HepG2 (cell line): Measurements from ENCODE around the gene LRRC70. TPM values are rescaled to one million over a fixed set of nuclear protein-coding genes. Genes with fewer than 3 reads are reported as not detected.

Experiments used
- ATAC-seq: fragments of 200-7000 bp; cut with Tn5 transposase; 3 replicates; pipeline ENCODE4 v1.9.1; 2020; ENCODE audit warnings: mild to moderate bottlenecking, moderate library complexity
- BruUV-seq: library from RNA; stranded (reverse); fragments of 400-500 nt; replicated peaks from 2 replicates; lab custom pipeline; 2021; lab: Mats Ljungman, UMichigan
- CTCF ChIA-PET: fragments of 300-600 bp; formaldehyde crosslinking; extraction: SDS; loops from one replicate; lab custom pipeline; 2021; ENCODE audit warnings: low total read pairs, inconsistent platforms, low intra/inter-chr PET ratio; lab: Yijun Ruan, JAX
- POLR2A ChIA-PET: fragments of 350-600 bp; sonication (Branson Sonifier 250); formaldehyde crosslinking; loops from one replicate; lab custom pipeline; 2020; ENCODE audit warnings: antibody characterized with exemption, inconsistent platforms; lab: Yijun Ruan, JAX
- DNase-seq: peaks from one replicate; pipeline ENCODE4 v3.0.0-alpha.2; 2015; ENCODE audit warnings: low spot score
- FAIRE-seq: peaks from 3 replicates; lab custom pipeline; 2011; peaks lifted over from hg19 to GRCh38; lab: Jason Lieb, UNC
- H2AFZ ChIP-seq: one replicate; pipeline ENCODE4 v1.6.1; 2011; ENCODE audit warnings: low read length, inconsistent platforms
- H3K27ac ChIP-seq: fragments of 300-600 bp; 3 replicates; pipeline ENCODE4 v1.8.0; 2011; ENCODE audit warnings: mixed run types, mild to moderate bottlenecking, mixed read lengths, low read length, inconsistent platforms; ENCODE audit not compliant: insufficient read depth; ENCODE audit errors: extremely low read length
- H3K27me3 ChIP-seq, 2 experiments: fragments of 200-600 bp in 1 of 2; 2 replicates in 1 of 2; 3 replicates in 1 of 2; pipeline versions ENCODE4 v1.6.0 to v1.8.0; 2011; ENCODE audit warnings: low read length in 2 of 2, mild to moderate bottlenecking in 2 of 2, moderate library complexity in 2 of 2, inconsistent platforms in 1 of 2; ENCODE audit not compliant: insufficient read depth in 2 of 2, control insufficient read depth in 1 of 2
- H3K36me3 ChIP-seq, 2 experiments: fragments of 200-600 bp in 1 of 2; replicated peaks in 1 of 2; 2 replicates in 1 of 2; 3 replicates in 1 of 2; pipeline versions ENCODE4 v1.5.1 to v1.8.0; 2011; ENCODE audit warnings: low read length in 2 of 2, inconsistent platforms in 1 of 2; ENCODE audit not compliant: insufficient read depth in 2 of 2, control insufficient read depth in 1 of 2
- H3K4me1 ChIP-seq: 2 replicates; pipeline ENCODE4 v1.5.1; 2012; ENCODE audit warnings: low read length, inconsistent platforms; ENCODE audit not compliant: insufficient read depth
- H3K4me2 ChIP-seq: 2 replicates; pipeline ENCODE4 v1.6.0; 2011; ENCODE audit warnings: low read depth, low read length, inconsistent platforms
- H3K4me3 ChIP-seq, 3 experiments: fragments of 200-600 bp in 1 of 3; sonication (generic), shearing (Covaris generic) in 1 of 3; replicated peaks in 1 of 3; 2 replicates each; pipeline ENCODE4 v1.5.1; 2011 to 2016; ENCODE audit warnings: low read length in 3 of 3, inconsistent platforms in 2 of 3, low read depth in 2 of 3, mild to moderate bottlenecking in 2 of 3, control low read depth in 1 of 3, mixed read lengths in 1 of 3; ENCODE audit not compliant: insufficient read depth in 1 of 3
- H3K79me2 ChIP-seq: one replicate; pipeline ENCODE4 v1.6.1; 2011; ENCODE audit warnings: low read length, inconsistent platforms; ENCODE audit not compliant: insufficient read depth
- H3K9ac ChIP-seq: 2 replicates; pipeline ENCODE4 v1.6.0; 2011; ENCODE audit warnings: mild to moderate bottlenecking, low read depth, low read length, inconsistent platforms; ENCODE audit not compliant: insufficient read depth
- H3K9me3 ChIP-seq: 2 replicates; pipeline ENCODE4 v1.5.1; 2012; ENCODE audit warnings: mild to moderate bottlenecking, low read length
- H4K20me1 ChIP-seq: 2 replicates; pipeline ENCODE4 v1.6.0; 2011; ENCODE audit warnings: inconsistent platforms, mild to moderate bottlenecking, low read length, moderate library complexity; ENCODE audit not compliant: insufficient read depth
- ATF4 ChIP-seq, 2 experiments: fragments of 450-650 bp in 1 of 2; sonication (generic) in 1 of 2; formaldehyde crosslinking; IDR thresholded peaks; 2 replicates each; pipeline versions ENCODE4 v1.5.0 to v1.8.0; 2020 to 2022; ENCODE audit warnings: mild to moderate bottlenecking in 1 of 2, missing genetic modification reagents in 1 of 2
- CREM ChIP-seq, 2 experiments: sonication (generic) in 1 of 2; formaldehyde crosslinking in 1 of 2; IDR thresholded peaks; 2 replicates each; pipeline versions ENCODE4 v1.4.0 to v1.6.1; 2016 to 2020; ENCODE audit warnings: antibody characterized with exemption in 1 of 2, mild to moderate bottlenecking in 1 of 2, missing genetic modification reagents in 1 of 2
- HOMEZ ChIP-seq: IDR thresholded peaks from 2 replicates; pipeline ENCODE4 v1.6.1; 2016; ENCODE audit warnings: low read depth
- PRMT3 ChIP-seq: sonication (generic); formaldehyde crosslinking; IDR thresholded peaks from 2 replicates; pipeline ENCODE4 v1.8.1; 2022; ENCODE audit warnings: low read depth, mild to moderate bottlenecking, moderate library complexity, missing genetic modification reagents, borderline replicate concordance
- RCOR2 ChIP-seq: IDR thresholded peaks from 2 replicates; pipeline ENCODE4 v1.6.1; 2016; ENCODE audit warnings: missing biosample characterization, missing genetic modification reagents
- SMAD3 ChIP-seq: sonication (generic); formaldehyde crosslinking; IDR thresholded peaks from 2 replicates; pipeline ENCODE4 v1.4.0; 2020; ENCODE audit warnings: missing genetic modification reagents
- ZNF121 ChIP-seq: sonication (generic); formaldehyde crosslinking; IDR thresholded peaks from 2 replicates; pipeline ENCODE4 v1.5.0; 2020; ENCODE audit warnings: mild to moderate bottlenecking, missing genetic modification reagents
- WGBS: methylation state at CpG from one replicate; pipeline ENCODE4 v1.1.6; 2017; ENCODE audit warnings: low lambda C conversion rate; 5-methylcytosine and 5-hydroxymethylcytosine counted together
- in situ Hi-C: cut with HindIII; loops from 2 replicates; pipeline ENCODE4 v1.10.0; 2017; ENCODE audit warnings: low pct_unique_long_range_greater_than_20kb; ENCODE audit not compliant: extremely low pct_ligation_motif_present
- intact Hi-C: fragments of 100-400 bp; cut with micrococcal nuclease; formaldehyde crosslinking; loops from one replicate; pipeline ENCODE4 v1.10.0; 2022; ENCODE audit not compliant: unreplicated experiment
- polyA plus RNA-seq, 8 experiments: library from polyadenylated mRNA; depleted of rRNA in 3 of 8; stranded (reverse) in 7 of 8; unstranded in 1 of 8; fragments of >200 nt; fragmentation: Illumina TruSeq in 4 of 8; extraction: Trizol in 4 of 8; gene quantifications; 2 replicates each; pipeline versions ENCODE4 v1.2.1 to v1.2.3, GENCODE V29; 2011 to 2016; ENCODE audit warnings: low read depth in 4 of 8, missing spikeins in 1 of 8, mixed read lengths in 1 of 8; ENCODE audit not compliant: insufficient read depth in 1 of 8
- total RNA-seq, 5 experiments: library from RNA; depleted of rRNA; stranded (reverse); fragments of >200 nt; fragmentation: Illumina TruSeq; extraction: Trizol; gene quantifications; 2 replicates each; pipeline ENCODE4 v1.2.3, GENCODE V29; 2016; ENCODE audit warnings: low read depth in 1 of 5
- TF ChIP-seq, protein P1 (sequence below): sonication (generic); formaldehyde crosslinking; IDR thresholded peaks from 2 replicates; pipeline ENCODE4 v1.8.0; 2022; ENCODE audit warnings: missing genetic modification reagents, low read depth, mild to moderate bottlenecking, borderline replicate concordance

LRRC70 gene
- total and polyA plus RNA-seq, 2 of the 13 experiments (the other 11 are each of a cell fraction or from before 2014, with no cell fraction given) = 0.05 to 0.71 TPM

DNA sequence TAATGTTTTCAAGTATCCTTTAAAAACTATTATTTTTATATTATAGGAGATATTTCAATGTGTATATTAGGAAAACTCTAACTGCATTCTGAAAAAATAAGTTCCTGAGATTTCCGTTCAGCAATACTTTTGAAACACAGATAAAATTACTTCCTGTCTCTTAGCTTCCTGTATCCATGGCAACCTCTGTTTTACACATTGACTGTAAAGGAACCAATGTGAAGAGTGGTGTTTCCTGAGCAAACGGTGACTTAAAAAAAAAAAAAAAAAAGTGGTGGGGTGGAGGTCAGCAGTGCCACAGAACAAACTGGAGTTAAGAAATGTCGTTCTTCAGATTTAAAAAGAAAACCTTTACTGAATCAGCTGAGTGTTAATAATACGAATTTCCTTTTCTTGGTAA is at the start of gene LRRC70 (continued):
- TF ChIP-seq, protein P1, sequence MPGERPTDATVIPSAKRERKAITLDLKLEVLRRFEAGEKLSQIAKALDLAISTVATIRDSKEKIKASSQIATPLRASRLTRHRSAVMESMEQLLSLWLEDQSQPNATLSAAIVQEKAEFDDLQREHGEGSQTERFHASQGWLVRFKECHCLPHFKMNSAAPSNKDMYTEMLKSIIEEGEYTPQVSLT = no peak
- TF ChIP-seq RCOR2 (CRISPR knock-in tag) (no peak), PRMT3 (CRISPR knock-in tag) (no peak), HOMEZ (CRISPR knock-in tag) (peak; percentile 16; the same call in 1 of the 2 replicates)

- Histone ChIP-seq H3K9me3 (no peaks in the 10 kb centered on the region), H3K27ac (no peak overlapping the region), H2AFZ (no peak overlapping the region), H3K27me3 (no peaks in the 10 kb centered on the region; a peak in 1 of 5 replicates), H3K9ac (no peak overlapping the region), H3K36me3 (peaks cover 6 to 28% of the 10 kb centered on the region in 2 experiments; a peak in 4 of 5 replicates), H3K4me2 (no peak overlapping the region), H3K4me1 (no peaks in the 10 kb centered on the region), H3K79me2 (no peaks in the 10 kb centered on the region), H4K20me1 (no peaks in the 10 kb centered on the region), H3K4me3 (no peak overlapping the region)
- no TSS peak for BruUV-seq
- TF ChIP-seq ATF4 (CRISPR knock-in tag; IDR thresholded peaks at IDR 0.05) = no peak
- TF ChIP-seq SMAD3 (CRISPR knock-in tag) = no peak
- no peak for TF ChIP-seq CREM (IDR thresholded peaks at IDR 0.05)
- TF ChIP-seq CREM (CRISPR knock-in tag; IDR thresholded peaks at IDR 0.05) = no peak
- peak; percentile 51; the same call in 1 of the 2 replicates for TF ChIP-seq ZNF121 (CRISPR knock-in tag)
- FAIRE-seq (no peak), DNase-seq (no peak), ATAC-seq (no peak)
- in situ Hi-C loops (no loop called here), intact Hi-C loops (loop anchor here (10.0 kb wide), 1 partner anchor 241 kb away; no protein-coding TSS in a partner anchor)
- POLR2A ChIA-PET = no interaction called here
- WGBS = 95% methylated on average over 2 of the region's 2 CpGs
- CTCF ChIA-PET = no interaction called here
Observed at GRCh38 chr5:62533597-62533996, 45.0 kb upstream of the LRRC70 start.
